ENCODE measurements around the gene SIGLEC12. TPM values are rescaled to one million over a fixed set of nuclear protein-coding genes. Genes with fewer than 3 reads are reported as not detected.
A peak's percentile ranks its signal among the peaks of the same experiment; 100 is the strongest.

The SIGLEC12 gene
- total RNA-seq, 1 donor from 2014 or later: not detected

GRCh38 chr19:51476164-51476563 is 25.4 kb downstream of the SIGLEC12 start:
- H3K9me3 Mint-ChIP-seq: peaks cover 30% of the 10 kb centered on the region
- peaks cover 2% of the 10 kb centered on the region for H3K36me3 Mint-ChIP-seq
- peaks cover 1% of the 10 kb centered on the region for H3K27me3 Mint-ChIP-seq (ENCODE audit: low read depth)

GRCh38 chr19:51473009-51473707 is 28.4 kb downstream of the SIGLEC12 start:
- peak; percentile 83 for TF ChIP-seq CTCF (IDR thresholded peaks at IDR 0.05; ENCODE audit: unreplicated experiment)

More at GRCh38 chr19:51476164-51476563, 25.4 kb downstream of the SIGLEC12 start:
- no peak for DNase-seq (ENCODE audit: low spot score in 2 of 2, unreplicated experiment in 2 of 2)
- no peaks in the 10 kb centered on the region for H3K4me1 Mint-ChIP-seq
- TF ChIP-seq CTCF (IDR thresholded peaks at IDR 0.05; ENCODE audit: unreplicated experiment): no peak
- no peak overlapping the region for H3K4me3 Mint-ChIP-seq
- H3K27ac Mint-ChIP-seq: no peak overlapping the region

GRCh38 chr19:51472607-51473006 is 29.0 kb downstream of the SIGLEC12 start:
- peaks cover 1% of the 10 kb centered on the region for H3K36me3 Mint-ChIP-seq
- no peak overlapping the region for H3K4me3 Mint-ChIP-seq
- no peak for DNase-seq (ENCODE audit: low spot score in 2 of 2, unreplicated experiment in 2 of 2)
- peaks cover 1% of the 10 kb centered on the region for H3K27me3 Mint-ChIP-seq (ENCODE audit: low read depth)
- H3K9me3 Mint-ChIP-seq: peaks cover 11% of the 10 kb centered on the region
- no peak for TF ChIP-seq CTCF (IDR thresholded peaks at IDR 0.05; ENCODE audit: unreplicated experiment)
- no peak overlapping the region for H3K27ac Mint-ChIP-seq
- H3K4me1 Mint-ChIP-seq: no peaks in the 10 kb centered on the region

More at GRCh38 chr19:51473009-51473707, 28.4 kb downstream of the SIGLEC12 start:
- Mint-ChIP-seq H3K36me3 (peaks cover 2% of the 10 kb centered on the region), H3K9me3 (peaks cover 12% of the 10 kb centered on the region), H3K27ac (no peak overlapping the region), H3K27me3 (ENCODE audit: low read depth) (peaks cover 1% of the 10 kb centered on the region), H3K4me3 (no peak overlapping the region), H3K4me1 (no peaks in the 10 kb centered on the region)
- peak; percentile 49 to 71 for DNase-seq (ENCODE audit: low spot score in 2 of 2, unreplicated experiment in 2 of 2)

DNA sequence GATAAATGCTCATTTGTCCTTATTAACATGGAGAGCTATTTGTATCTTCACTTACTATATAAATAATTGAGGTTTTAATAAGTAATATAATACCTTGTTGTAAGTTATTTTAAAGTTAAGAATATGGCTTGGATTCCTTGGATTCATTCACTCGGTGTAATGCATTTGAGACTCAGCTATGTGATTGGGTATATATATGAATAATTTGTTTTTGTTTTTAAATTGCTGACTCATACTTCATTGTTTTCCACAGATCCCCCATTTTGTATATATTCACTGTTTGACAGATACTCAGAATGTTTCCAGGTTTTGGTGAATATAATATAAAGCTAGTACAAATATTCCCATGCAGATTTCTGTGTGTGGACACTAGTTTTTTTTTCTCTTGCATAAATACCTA is 30.1 kb downstream of the SIGLEC12 start:
- Mint-ChIP-seq H3K4me1 (no peaks in the 10 kb centered on the region), H3K27ac (no peak overlapping the region), H3K36me3 (no peaks in the 10 kb centered on the region), H3K9me3 (peaks cover 3% of the 10 kb centered on the region), H3K4me3 (no peak overlapping the region), H3K27me3 (ENCODE audit: low read depth) (peaks cover 1% of the 10 kb centered on the region)
- no peak for TF ChIP-seq CTCF (IDR thresholded peaks at IDR 0.05; ENCODE audit: unreplicated experiment)
- no peak for DNase-seq (ENCODE audit: low spot score in 2 of 2, unreplicated experiment in 2 of 2)

DNA sequence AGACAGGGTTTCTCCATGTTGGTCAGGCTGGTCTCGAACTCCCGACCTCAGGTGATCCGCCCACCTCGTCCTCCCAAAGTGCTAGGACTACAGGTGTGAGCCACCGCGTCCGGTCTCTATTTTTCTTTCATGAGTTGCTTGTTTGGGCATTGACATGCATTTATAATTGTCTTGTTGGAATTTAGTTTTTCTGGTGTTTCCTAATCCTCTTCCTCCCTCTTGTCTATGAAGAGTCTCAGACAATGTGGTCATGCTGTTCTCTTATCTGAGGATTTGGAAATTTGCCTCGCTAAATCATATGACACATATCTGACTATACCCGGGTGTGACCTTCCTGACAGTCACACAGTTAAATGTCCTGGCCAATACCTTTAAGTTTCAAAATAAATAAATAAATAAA is 30.6 kb downstream of the SIGLEC12 start:
- peaks cover 3% of the 10 kb centered on the region for H3K9me3 Mint-ChIP-seq
- no peak overlapping the region for H3K27ac Mint-ChIP-seq
- no peak for DNase-seq (ENCODE audit: low spot score in 2 of 2, unreplicated experiment in 2 of 2)
- no peak overlapping the region for H3K4me3 Mint-ChIP-seq
- peaks cover 5% of the 10 kb centered on the region for H3K27me3 Mint-ChIP-seq (ENCODE audit: low read depth)
- H3K36me3 Mint-ChIP-seq: no peaks in the 10 kb centered on the region
- H3K4me1 Mint-ChIP-seq: no peaks in the 10 kb centered on the region
- no peak for TF ChIP-seq CTCF (IDR thresholded peaks at IDR 0.05; ENCODE audit: unreplicated experiment)

All from mesothelial cell of epicardium (in vitro differentiated cells).